Choroid plexus epithelial cell (primary cell): ENCODE measurements around the gene CD109.
"Not testable (repeated sequence)": the region's sequence is repeated elsewhere in the genome, so short reads cannot be mapped to it uniquely, and the experiment has no call there.

ENCODE experiments used
- DNase-seq: peaks from one replicate; pipeline ENCODE4 v3.0.0-alpha.2; 2010; ENCODE audit warnings: low read depth
- H3K4me3 ChIP-seq: 2 replicates; pipeline ENCODE4 v1.5.1; 2011; ENCODE audit warnings: low read depth, mild to moderate bottlenecking, control low read depth, low read length, moderate library complexity
- TF ChIP-seq, protein P1 (sequence below): conservative IDR thresholded peaks from 2 replicates; pipeline ENCODE4 v1.5.1; 2011; ENCODE audit warnings: low read depth, mild to moderate bottlenecking, control low read depth, inconsistent platforms, low read length, moderate library complexity

The CD109 gene

DNA sequence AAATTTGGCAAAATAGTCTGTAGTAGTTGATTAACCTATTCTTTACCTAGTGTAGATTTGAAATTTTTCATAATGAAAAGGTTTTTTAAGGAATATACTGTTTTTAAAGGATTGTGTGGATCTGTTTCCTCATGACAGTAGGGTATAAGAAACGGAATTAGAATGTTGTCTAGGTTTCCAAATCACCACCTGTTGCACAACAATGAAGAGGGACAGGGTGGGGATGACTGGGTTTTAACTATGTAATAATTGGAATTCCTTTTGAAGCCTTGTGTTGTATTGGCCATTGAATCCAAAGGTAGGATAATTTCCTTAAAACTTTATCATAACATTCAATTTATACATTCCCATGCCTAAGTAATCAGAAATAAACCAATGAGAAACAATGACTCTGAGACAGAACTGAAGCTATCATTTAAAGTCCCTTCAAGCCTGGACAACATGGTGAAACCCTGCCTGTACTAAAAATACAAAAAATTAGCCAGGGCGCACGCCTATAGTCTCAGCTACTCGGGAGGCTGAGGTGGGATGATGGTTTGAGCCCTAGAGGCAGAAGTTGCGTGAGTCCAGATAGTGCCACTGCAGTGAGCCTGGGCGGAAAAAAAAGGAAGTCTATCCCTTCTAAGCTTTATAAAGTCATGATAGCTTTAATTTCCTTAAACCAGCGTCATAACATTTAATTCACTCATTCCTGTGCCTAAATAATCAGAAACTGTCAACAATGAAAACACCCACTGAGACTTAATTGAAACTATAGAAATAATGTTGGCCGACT, 23.9 kb upstream of the CD109 start:
- no peak overlapping the region for H3K4me3 ChIP-seq
- TF ChIP-seq, protein P1, sequence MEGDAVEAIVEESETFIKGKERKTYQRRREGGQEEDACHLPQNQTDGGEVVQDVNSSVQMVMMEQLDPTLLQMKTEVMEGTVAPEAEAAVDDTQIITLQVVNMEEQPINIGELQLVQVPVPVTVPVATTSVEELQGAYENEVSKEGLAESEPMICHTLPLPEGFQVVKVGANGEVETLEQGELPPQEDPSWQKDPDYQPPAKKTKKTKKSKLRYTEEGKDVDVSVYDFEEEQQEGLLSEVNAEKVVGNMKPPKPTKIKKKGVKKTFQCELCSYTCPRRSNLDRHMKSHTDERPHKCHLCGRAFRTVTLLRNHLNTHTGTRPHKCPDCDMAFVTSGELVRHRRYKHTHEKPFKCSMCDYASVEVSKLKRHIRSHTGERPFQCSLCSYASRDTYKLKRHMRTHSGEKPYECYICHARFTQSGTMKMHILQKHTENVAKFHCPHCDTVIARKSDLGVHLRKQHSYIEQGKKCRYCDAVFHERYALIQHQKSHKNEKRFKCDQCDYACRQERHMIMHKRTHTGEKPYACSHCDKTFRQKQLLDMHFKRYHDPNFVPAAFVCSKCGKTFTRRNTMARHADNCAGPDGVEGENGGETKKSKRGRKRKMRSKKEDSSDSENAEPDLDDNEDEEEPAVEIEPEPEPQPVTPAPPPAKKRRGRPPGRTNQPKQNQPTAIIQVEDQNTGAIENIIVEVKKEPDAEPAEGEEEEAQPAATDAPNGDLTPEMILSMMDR: no peak
- no peak for DNase-seq

DNA sequence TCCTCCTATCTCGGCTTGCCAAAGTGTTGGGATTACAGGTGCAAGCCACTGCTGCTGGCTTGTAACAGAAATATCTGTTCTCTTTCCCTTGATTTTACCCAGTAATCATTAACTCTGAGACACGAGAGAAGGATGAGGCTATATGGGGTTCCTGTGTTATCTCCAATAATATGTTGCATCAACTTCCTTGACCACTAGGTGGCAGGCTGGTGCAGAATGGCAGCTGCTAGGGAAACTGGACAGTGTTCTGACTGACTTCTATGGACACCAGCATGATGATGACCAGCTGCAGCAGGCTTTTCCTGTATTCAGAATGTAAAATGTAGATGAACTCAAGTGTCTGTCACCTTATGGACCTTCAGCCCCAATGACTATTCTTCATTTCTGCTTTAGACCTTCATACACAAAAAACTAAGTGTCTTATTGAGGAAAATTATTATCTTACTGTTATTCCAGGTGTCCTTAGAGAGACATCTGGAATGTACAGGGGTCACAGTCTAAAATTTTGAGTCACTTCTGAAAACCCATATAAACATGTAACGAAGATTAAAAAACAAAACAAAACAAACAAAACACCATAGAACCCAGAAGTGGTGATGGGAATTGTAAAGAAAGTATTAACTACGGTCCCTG, 20.4 kb upstream of the CD109 start:
- TF ChIP-seq, protein P1: peak; percentile 96
- H3K4me3 ChIP-seq: no peak overlapping the region
- peak; percentile 89 for DNase-seq

DNA sequence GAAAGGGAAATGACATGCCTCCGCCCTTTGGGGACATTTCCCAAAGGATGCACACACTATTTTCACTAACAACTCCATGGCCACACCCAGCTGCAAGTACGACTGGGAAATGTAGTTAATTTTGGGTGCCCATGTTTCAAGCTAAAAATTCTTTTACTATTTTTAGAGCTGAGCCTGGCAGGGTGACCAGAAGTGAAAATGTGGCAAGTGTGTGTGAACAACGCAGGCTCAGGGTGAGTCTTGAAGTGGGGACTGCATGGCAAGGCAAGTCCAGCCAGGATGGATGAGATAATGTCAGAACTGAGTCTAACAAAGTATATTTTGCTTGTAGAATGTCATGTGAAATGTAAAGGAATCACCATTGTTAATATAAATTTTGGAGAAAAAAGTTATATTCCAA, 17.0 kb upstream of the CD109 start:
- no peak overlapping the region for H3K4me3 ChIP-seq
- TF ChIP-seq, protein P1: no peak
- DNase-seq: no peak

DNA sequence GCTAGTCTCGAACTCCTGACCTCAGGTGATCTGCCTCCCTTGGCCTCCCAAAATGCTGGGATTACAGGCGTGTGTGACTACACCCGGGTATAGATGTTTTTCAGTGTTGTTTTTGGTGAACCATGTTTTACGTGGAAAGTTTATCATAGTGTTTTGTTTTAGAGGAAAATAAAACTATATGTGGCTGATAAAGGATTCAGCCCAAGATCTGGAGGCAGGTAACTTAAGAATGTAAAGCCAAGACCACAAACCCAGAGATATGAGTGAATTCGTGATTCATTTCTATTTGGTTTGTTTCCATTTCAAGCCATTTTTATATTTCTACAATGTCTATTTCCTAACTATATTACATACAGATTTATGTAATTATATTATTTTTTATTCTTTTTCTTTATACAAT, 16.2 kb upstream of the CD109 start:
- H3K4me3 ChIP-seq, DNase-seq: not testable (repeated sequence)

- no peak for DNase-seq
- TF ChIP-seq, protein P1: no peak
- no peak overlapping the region for H3K4me3 ChIP-seq
Measured at GRCh38 chr6:73680289-73680918, 15.6 kb upstream of the CD109 start.

DNA sequence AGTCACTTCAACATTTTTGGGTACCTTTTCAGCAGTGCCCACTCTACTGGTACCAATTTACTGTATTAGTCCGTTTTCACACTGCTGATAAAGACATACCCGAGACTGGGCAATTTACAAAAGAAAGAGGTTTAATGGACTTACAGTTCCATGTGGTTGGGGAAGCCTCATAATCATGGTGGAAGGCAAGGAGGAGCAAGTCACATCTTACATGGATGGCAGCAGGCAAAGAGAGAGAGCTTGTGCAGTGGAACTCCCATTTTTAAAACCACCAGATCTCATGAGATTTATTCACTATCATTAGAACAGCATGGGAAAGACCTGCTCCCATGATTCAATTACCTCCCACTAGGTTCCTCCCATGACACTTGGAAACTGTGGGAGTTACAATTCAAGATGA, 12.4 kb upstream of the CD109 start:
- not testable (repeated sequence) for H3K4me3 ChIP-seq, DNase-seq

GRCh38 chr6:73688351-73688750, 7.7 kb upstream of the CD109 start:
- no peak overlapping the region for H3K4me3 ChIP-seq
- DNase-seq: no peak
- TF ChIP-seq, protein P1: no peak

- no peak for DNase-seq
- TF ChIP-seq, protein P1: no peak
- no peak overlapping the region for H3K4me3 ChIP-seq
Measured at GRCh38 chr6:73690056-73690455, 5.9 kb upstream of the CD109 start.
